Neural progenitor cell (in vitro differentiated cells): ENCODE results near the gene GOLT1A. TPM values are rescaled to one million over a fixed set of nuclear protein-coding genes. Genes with fewer than 3 reads are reported as not detected.

Experiments used
- DNase-seq: peaks from one replicate; pipeline ENCODE4 v3.0.0-alpha.2; 2016; ENCODE audit warnings: low spot score
- H2AFZ ChIP-seq: fragments of 200-600 bp; sonication (generic); replicated peaks from 2 replicates; pipeline ENCODE4 v1.6.1; 2016; ENCODE audit warnings: antibody characterized with exemption
- H3F3A ChIP-seq: fragments of 200-600 bp; sonication (generic); 2 replicates; pipeline ENCODE4 v1.6.1; 2016; ENCODE audit warnings: antibody characterized with exemption, low read depth
- H3K27ac ChIP-seq: fragments of 200-600 bp; sonication (generic); 2 replicates; pipeline ENCODE4 v1.5.1; 2016; ENCODE audit warnings: mild to moderate bottlenecking
- H3K27me3 ChIP-seq: fragments of 200-600 bp; sonication (generic); 2 replicates; pipeline ENCODE4 v1.6.1; 2016; ENCODE audit warnings: mild to moderate bottlenecking, moderate library complexity
- H3K36me3 ChIP-seq: fragments of 200-600 bp; sonication (generic); 2 replicates; pipeline ENCODE4 v1.5.1; 2016
- H3K4me1 ChIP-seq: fragments of 200-600 bp; sonication (generic); 2 replicates; pipeline ENCODE4 v1.6.1; 2016; ENCODE audit warnings: mixed run types
- H3K4me2 ChIP-seq: fragments of 200-600 bp; sonication (generic); 2 replicates; pipeline ENCODE4 v1.6.1; 2016
- H3K4me3 ChIP-seq: fragments of 200-600 bp; sonication (generic); 2 replicates; pipeline ENCODE4 v1.5.1; 2016
- H3K79me2 ChIP-seq: fragments of 200-600 bp; sonication (generic); 2 replicates; pipeline ENCODE4 v1.6.1; 2016; ENCODE audit warnings: low read depth
- H3K9ac ChIP-seq: fragments of 200-600 bp; sonication (generic); 2 replicates; pipeline ENCODE4 v1.6.1; 2016
- H3K9me3 ChIP-seq: fragments of 200-600 bp; sonication (generic); 2 replicates; pipeline ENCODE4 v1.5.1; 2016; ENCODE audit warnings: low read depth
- H4K20me1 ChIP-seq: fragments of 200-600 bp; sonication (generic); 2 replicates; pipeline ENCODE4 v1.6.1; 2016; ENCODE audit warnings: low read depth
- H3K27ac Mint-ChIP-seq: 3 replicates; pipeline ENCODE4 v1.8.0; 2021; ENCODE audit warnings: mixed read lengths
- H3K27me3 Mint-ChIP-seq: 2 replicates; pipeline ENCODE4 v1.8.0; 2022; ENCODE audit warnings: low read depth, mild to moderate bottlenecking, inconsistent platforms, moderate library complexity, mixed read lengths; ENCODE audit not compliant: insufficient read depth
- H3K36me3 Mint-ChIP-seq: 3 replicates; pipeline ENCODE4 v1.8.0; 2021; ENCODE audit warnings: mixed read lengths
- H3K4me1 Mint-ChIP-seq: 3 replicates; pipeline ENCODE4 v1.8.0; 2021; ENCODE audit warnings: mixed read lengths
- H3K4me3 Mint-ChIP-seq: 3 replicates; pipeline ENCODE4 v1.8.0; 2021; ENCODE audit warnings: mild to moderate bottlenecking, moderate library complexity, mixed read lengths
- H3K9me3 Mint-ChIP-seq: 3 replicates; pipeline ENCODE4 v1.8.0; 2020; ENCODE audit warnings: mixed read lengths
- CTCF ChIP-seq: fragments of 200-600 bp; sonication (generic); IDR thresholded peaks from 2 replicates; pipeline ENCODE4 v1.5.1; 2017; ENCODE audit warnings: antibody characterized with exemption, mild to moderate bottlenecking
- EZH2 ChIP-seq: fragments of 200-600 bp; sonication (generic); IDR thresholded peaks from 2 replicates; pipeline ENCODE4 v1.6.1; 2017; ENCODE audit warnings: antibody characterized with exemption, mild to moderate bottlenecking, moderate library complexity
- EZH2phosphoT487 ChIP-seq: fragments of 200-600 bp; sonication (generic); IDR thresholded peaks from 2 replicates; pipeline ENCODE4 v1.6.1; 2017; ENCODE audit warnings: antibody characterized with exemption
- total RNA-seq: library from RNA; depleted of rRNA; stranded (reverse); fragments of >200 nt; gene quantifications from 2 replicates; pipeline ENCODE4 v1.2.3, GENCODE V29; 2015; ENCODE audit warnings: low replicate concordance

The GOLT1A gene
- total RNA-seq, 1 donor from 2014 or later, result not detected

DNA sequence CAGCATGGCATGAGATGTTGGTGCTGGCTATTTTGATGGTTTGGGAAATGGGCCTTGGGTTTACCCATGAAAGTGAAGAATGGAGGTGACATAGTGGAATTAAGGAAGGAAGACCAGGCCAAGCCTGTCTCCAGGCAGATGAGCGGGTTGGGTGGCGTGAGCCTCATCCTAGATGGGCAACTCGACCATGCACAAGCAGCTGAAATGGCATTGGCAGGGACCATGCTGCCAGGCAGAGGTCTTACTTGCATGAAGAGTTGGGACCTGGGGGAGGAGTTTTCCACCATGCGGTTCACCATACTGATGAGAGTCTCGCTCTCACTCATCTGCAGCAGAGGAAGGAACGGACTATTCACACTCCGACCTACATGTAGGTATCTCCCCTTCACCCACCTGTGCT is 37.5 kb upstream of the GOLT1A start:
- no peaks in the 10 kb centered on the region for H3K27me3 ChIP-seq
- no peaks in the 10 kb centered on the region for H3K36me3 ChIP-seq
- peaks cover 24% of the 10 kb centered on the region for H3K36me3 Mint-ChIP-seq
- H3K4me1 ChIP-seq, result peaks cover 33% of the 10 kb centered on the region
- peaks cover 20% of the 10 kb centered on the region for H3F3A ChIP-seq
- peaks cover 8% of the 10 kb centered on the region for H3K27me3 Mint-ChIP-seq
- H4K20me1 ChIP-seq, result no peaks in the 10 kb centered on the region
- no peaks in the 10 kb centered on the region for H3K79me2 ChIP-seq
- no peak overlapping the region for H2AFZ ChIP-seq
- no peak for DNase-seq
- H3K9me3 Mint-ChIP-seq, result no peaks in the 10 kb centered on the region
- H3K4me1 Mint-ChIP-seq, result peaks cover 32% of the 10 kb centered on the region
- no peak overlapping the region for H3K4me3 ChIP-seq
- no peak overlapping the region for H3K27ac Mint-ChIP-seq
- TF ChIP-seq EZH2phosphoT487 (no peak), CTCF (no peak), EZH2 (no peak)
- H3K4me2 ChIP-seq, result no peak overlapping the region
- no peak overlapping the region for H3K27ac ChIP-seq
- H3K9me3 ChIP-seq, result no peaks in the 10 kb centered on the region
- H3K9ac ChIP-seq, result no peak overlapping the region
- H3K4me3 Mint-ChIP-seq, result no peak overlapping the region

DNA sequence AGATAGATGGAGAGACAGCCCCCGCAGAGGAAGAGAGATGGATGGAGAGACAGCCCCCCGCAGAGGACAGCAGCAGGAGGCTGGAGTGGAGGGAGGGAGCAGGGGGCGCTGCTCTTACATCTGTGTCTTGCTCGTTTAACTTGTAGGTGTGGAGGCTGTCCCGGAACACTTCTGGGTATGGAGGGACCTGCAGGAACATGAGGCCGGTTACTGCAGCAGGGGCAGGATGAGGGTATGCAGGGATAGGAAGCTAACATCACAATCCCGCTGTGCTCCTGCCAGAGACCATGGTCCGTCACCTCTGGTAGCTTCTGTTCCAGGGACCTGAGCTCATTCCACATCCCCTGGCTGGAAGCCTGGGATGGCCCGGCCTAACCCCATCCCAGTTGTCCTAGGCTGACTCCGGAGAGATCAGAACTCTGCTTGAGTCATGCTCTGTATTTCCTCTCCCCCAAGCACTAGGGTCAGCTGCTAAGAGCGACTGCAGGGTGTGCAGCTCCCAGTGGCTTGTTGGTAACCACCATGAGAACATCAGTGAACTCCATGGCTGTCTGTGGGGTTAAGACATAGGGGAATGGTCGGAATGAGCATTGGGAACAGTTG is 36.7 kb upstream of the GOLT1A start:
- no peak for TF ChIP-seq CTCF
- no peak for TF ChIP-seq EZH2phosphoT487
- no peak for TF ChIP-seq EZH2
- no peak overlapping the region for H2AFZ ChIP-seq
- no peaks in the 10 kb centered on the region for H3K79me2 ChIP-seq
- no peak overlapping the region for H3K27ac ChIP-seq
- H3K9me3 Mint-ChIP-seq, result no peaks in the 10 kb centered on the region
- H3K9ac ChIP-seq, result no peak overlapping the region
- H3K9me3 ChIP-seq, result no peaks in the 10 kb centered on the region
- DNase-seq, result no peak
- H3K4me2 ChIP-seq, result no peak overlapping the region
- H3K4me3 ChIP-seq, result no peak overlapping the region
- no peak overlapping the region for H3K4me3 Mint-ChIP-seq
- no peaks in the 10 kb centered on the region for H4K20me1 ChIP-seq
- H3K27me3 ChIP-seq, result no peaks in the 10 kb centered on the region
- H3K27ac Mint-ChIP-seq, result no peak overlapping the region
- H3K36me3 ChIP-seq, result no peaks in the 10 kb centered on the region
- peaks cover 29% of the 10 kb centered on the region for H3K36me3 Mint-ChIP-seq
- peaks cover 18% of the 10 kb centered on the region for H3F3A ChIP-seq
- peaks cover 29% of the 10 kb centered on the region for H3K4me1 ChIP-seq
- peaks cover 8% of the 10 kb centered on the region for H3K27me3 Mint-ChIP-seq
- peaks cover 25% of the 10 kb centered on the region for H3K4me1 Mint-ChIP-seq

GRCh38 chr1:204249736-204250427 is 36.1 kb upstream of the GOLT1A start:
- no peak for DNase-seq
- H3K27me3 ChIP-seq, result no peaks in the 10 kb centered on the region
- H3K36me3 ChIP-seq, result no peaks in the 10 kb centered on the region
- Mint-ChIP-seq H3K27me3 (peaks cover 8% of the 10 kb centered on the region), H3K4me3 (peak overlapping the region; percentile 46), H3K36me3 (peaks cover 33% of the 10 kb centered on the region), H3K9me3 (no peaks in the 10 kb centered on the region), H3K27ac (no peak overlapping the region), H3K4me1 (peaks cover 18% of the 10 kb centered on the region)
- H3F3A ChIP-seq, result peaks cover 11% of the 10 kb centered on the region
- no peaks in the 10 kb centered on the region for H4K20me1 ChIP-seq
- H3K4me2 ChIP-seq, result no peak overlapping the region
- no peaks in the 10 kb centered on the region for H3K9me3 ChIP-seq
- no peaks in the 10 kb centered on the region for H3K79me2 ChIP-seq
- no peak for TF ChIP-seq EZH2phosphoT487
- TF ChIP-seq EZH2, result no peak
- no peak for TF ChIP-seq CTCF
- H3K9ac ChIP-seq, result no peak overlapping the region
- no peak overlapping the region for H2AFZ ChIP-seq
- H3K4me3 ChIP-seq, result no peak overlapping the region
- H3K27ac ChIP-seq, result no peak overlapping the region
- peaks cover 22% of the 10 kb centered on the region for H3K4me1 ChIP-seq
